ENCODE data around the gene TMC1. TPM values are rescaled to one million over a fixed set of nuclear protein-coding genes. Genes with fewer than 3 reads are reported as not detected.

TMC1 gene
- total RNA-seq, 1 donor from 2014 or later = not detected

DNA sequence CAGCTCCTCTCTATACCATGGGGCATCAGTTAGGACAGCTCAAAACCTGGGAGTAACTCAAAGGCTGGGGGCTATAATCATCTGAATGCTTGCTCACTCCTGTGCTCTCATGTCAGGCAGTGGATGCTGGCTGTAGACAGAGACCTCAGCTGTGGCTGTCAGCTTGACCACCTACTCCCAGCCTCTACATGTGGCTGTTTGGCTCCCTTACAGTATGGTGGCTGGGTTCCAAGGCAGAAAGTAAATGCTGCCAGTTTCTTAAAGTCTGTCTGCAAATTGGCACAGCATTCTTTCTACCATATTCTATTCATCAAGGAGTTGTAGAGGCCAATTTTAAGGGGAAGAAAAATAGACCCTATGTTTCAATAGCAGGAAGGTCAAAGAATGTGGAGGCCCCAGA lies 66.9 kb downstream of the TMC1 start:
- Mint-ChIP-seq H3K4me1 (peaks cover 9% of the 10 kb centered on the region), H3K36me3 (no peaks in the 10 kb centered on the region), H3K9me3 (no peaks in the 10 kb centered on the region), H3K27me3 (ENCODE audit: low read depth) (no peaks in the 10 kb centered on the region), H3K27ac (no peak overlapping the region), H3K4me3 (no peak overlapping the region)
- no peak for DNase-seq (ENCODE audit: low spot score in 2 of 2, unreplicated experiment in 2 of 2)
- TF ChIP-seq, protein P1, sequence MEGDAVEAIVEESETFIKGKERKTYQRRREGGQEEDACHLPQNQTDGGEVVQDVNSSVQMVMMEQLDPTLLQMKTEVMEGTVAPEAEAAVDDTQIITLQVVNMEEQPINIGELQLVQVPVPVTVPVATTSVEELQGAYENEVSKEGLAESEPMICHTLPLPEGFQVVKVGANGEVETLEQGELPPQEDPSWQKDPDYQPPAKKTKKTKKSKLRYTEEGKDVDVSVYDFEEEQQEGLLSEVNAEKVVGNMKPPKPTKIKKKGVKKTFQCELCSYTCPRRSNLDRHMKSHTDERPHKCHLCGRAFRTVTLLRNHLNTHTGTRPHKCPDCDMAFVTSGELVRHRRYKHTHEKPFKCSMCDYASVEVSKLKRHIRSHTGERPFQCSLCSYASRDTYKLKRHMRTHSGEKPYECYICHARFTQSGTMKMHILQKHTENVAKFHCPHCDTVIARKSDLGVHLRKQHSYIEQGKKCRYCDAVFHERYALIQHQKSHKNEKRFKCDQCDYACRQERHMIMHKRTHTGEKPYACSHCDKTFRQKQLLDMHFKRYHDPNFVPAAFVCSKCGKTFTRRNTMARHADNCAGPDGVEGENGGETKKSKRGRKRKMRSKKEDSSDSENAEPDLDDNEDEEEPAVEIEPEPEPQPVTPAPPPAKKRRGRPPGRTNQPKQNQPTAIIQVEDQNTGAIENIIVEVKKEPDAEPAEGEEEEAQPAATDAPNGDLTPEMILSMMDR (IDR thresholded peaks at IDR 0.05; ENCODE audit: unreplicated experiment) = no peak

DNA sequence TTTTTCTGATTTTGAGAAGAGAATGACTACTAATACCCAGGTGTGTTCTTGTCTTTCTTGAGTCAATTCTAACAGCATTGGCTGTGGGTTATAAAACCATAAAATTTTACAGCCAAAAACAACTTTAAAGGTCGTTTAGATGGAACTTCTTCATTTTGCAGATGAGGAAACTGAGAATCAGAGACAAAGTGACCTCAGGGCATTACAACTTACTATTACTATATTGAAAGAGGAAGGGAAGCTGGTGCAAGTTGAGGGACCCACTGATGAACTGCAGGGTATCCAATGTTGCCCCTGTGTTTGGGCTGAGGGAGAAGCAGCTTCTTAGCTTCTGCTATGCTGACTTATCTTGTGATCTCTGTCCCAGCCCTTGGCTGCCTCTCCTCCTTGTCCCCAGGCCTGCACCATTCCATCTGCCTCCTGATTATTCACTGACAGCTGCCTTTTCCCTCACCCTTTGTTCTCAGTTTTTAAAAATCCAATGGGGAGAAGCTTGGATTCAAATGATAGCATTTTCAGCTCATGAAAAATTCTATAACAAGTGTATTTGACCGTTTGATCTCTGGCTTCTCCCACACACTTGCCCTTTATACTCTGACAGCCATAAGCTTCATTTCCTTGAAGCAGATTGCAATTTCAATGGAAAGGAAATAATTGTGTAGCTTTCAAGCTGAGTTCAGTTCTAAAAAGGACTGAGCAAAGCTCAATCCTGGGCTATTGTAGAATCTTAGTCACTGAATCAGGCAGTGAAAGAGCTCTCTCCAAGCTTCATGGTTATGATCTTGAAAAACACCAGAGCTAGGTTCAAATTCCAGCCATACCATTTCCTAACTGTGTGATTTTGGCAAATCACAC lies 68.5 kb downstream of the TMC1 start:
- Mint-ChIP-seq H3K4me1 (peaks cover 14% of the 10 kb centered on the region), H3K36me3 (no peaks in the 10 kb centered on the region), H3K27ac (no peak overlapping the region), H3K27me3 (ENCODE audit: low read depth) (no peaks in the 10 kb centered on the region), H3K4me3 (no peak overlapping the region), H3K9me3 (no peaks in the 10 kb centered on the region)
- no peak for DNase-seq (ENCODE audit: low spot score in 2 of 2, unreplicated experiment in 2 of 2)
- TF ChIP-seq, protein P1 (IDR thresholded peaks at IDR 0.05; ENCODE audit: unreplicated experiment) = no peak

DNA sequence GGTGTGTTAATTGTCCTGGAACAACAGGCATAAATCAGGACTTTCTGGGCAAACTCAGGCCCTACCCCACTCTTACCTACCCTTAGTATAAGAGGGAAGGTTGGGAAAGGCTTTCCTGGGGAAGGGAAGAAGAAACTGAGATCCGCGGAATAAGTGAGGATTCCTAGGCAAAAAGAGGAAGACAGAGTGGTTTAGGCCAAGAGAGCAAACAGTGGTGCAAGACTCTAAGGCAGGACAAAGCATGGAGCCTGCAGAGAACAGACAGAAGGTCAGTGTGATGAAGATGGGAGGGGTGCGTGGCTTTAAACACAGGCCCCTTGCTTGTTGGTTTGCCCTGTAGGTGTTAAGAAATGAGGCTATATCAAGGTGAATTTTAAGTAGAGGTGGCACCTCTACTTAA lies 69.4 kb downstream of the TMC1 start:
- H3K27me3 Mint-ChIP-seq (ENCODE audit: low read depth) = no peaks in the 10 kb centered on the region
- H3K4me3 Mint-ChIP-seq = no peak overlapping the region
- peaks cover 14% of the 10 kb centered on the region for H3K4me1 Mint-ChIP-seq
- no peaks in the 10 kb centered on the region for H3K9me3 Mint-ChIP-seq
- DNase-seq (ENCODE audit: low spot score in 2 of 2, unreplicated experiment in 2 of 2) = no peak
- H3K27ac Mint-ChIP-seq = no peak overlapping the region
- TF ChIP-seq, protein P1 (IDR thresholded peaks at IDR 0.05; ENCODE audit: unreplicated experiment) = no peak
- no peaks in the 10 kb centered on the region for H3K36me3 Mint-ChIP-seq

DNA sequence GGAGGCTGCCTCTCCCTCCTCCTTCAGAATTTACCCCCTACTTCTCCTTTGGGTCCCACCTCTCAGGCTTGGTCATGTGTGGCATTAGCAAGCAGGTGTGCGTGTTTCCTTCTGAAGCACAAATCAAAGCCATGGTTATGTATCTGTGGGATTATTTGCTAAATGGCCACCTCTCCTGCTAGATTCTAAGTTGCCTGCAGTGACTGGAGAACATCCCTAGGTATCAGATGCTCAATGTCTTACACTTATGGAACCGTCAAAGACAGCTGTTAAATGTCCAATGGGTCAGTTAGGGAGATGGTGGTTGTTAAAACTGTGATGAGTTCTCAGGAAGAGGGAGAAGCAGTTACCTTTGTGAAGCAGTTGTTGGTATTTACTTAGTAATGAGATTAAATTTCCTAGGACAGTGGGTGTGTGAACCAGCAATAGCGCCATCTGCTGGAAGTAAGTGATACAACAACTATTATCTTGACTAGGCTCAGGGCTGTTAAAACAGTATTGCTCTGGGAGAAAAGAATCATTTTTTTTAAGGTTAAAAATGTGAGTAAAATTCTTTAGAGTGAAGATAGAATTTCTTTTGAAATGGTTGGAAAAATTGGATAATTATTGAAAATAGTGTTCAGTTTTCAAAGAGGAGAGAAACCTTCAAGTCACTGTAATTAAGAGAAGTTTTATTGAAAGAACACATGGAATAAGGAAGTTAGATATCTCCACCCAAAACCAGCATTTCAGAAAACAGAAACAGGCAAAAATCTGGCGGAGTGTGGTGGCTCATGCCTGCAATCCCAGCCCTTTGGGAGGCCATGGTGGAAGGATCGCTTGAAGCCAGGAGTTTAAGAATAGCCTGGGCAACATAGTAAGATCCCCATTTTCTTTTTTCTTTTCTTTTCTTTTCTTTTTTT lies 71.3 kb downstream of the TMC1 start:
- no peak for DNase-seq (ENCODE audit: low spot score in 2 of 2, unreplicated experiment in 2 of 2)

DNA sequence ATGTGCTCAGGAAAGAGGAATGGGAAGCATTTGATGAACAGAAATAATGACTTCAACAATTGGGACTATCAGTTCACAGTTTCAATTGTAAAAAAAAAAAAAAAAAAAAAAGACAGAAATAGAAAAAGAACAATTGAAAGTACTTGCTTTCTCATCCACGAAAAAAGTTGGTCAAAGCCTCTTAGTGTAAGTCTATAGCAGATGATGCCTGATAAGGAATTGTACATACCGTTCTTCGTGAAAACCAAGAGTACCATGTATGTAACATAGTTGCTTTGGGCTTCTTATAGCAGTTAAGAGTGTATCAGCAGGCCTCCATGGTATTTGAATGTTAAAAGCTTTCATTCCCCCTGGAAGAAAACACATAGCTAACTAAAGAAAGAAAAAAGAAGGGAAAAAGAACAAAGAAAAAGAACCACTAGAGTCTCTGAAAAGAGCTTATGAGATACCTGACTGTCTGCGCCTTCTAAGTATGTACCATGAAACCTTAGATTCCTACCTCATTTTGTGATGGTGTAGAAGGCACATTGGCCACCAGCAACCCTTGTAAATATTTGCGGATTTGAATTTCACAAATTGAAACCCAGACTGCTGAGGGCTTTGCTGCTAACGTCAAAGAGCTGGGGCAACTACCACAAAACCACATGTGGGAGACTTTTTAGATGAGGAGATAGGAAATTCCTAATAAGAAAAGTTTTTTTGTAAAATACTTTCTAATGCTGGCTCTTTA lies 75.2 kb downstream of the TMC1 start:
- DNase-seq (ENCODE audit: low spot score in 2 of 2, unreplicated experiment in 2 of 2) = no peak
- Mint-ChIP-seq H3K36me3 (no peaks in the 10 kb centered on the region), H3K4me3 (no peak overlapping the region), H3K9me3 (no peaks in the 10 kb centered on the region), H3K27me3 (ENCODE audit: low read depth) (no peaks in the 10 kb centered on the region), H3K4me1 (peaks cover 17% of the 10 kb centered on the region), H3K27ac (no peak overlapping the region)
- TF ChIP-seq, protein P1 (IDR thresholded peaks at IDR 0.05; ENCODE audit: unreplicated experiment) = no peak

More for the DNA sequence above, 71.3 kb downstream of the TMC1 start:
- H3K9me3 Mint-ChIP-seq = no peaks in the 10 kb centered on the region
- no peak overlapping the region for H3K4me3 Mint-ChIP-seq
- H3K27me3 Mint-ChIP-seq (ENCODE audit: low read depth) = no peaks in the 10 kb centered on the region
- TF ChIP-seq, protein P1 (IDR thresholded peaks at IDR 0.05; ENCODE audit: unreplicated experiment) = peak; percentile 95
- H3K27ac Mint-ChIP-seq = no peak overlapping the region
- peaks cover 14% of the 10 kb centered on the region for H3K4me1 Mint-ChIP-seq
- no peaks in the 10 kb centered on the region for H3K36me3 Mint-ChIP-seq
